GM08714 (cell line): ENCODE measurements around the gene POLR1A.

Experiments used
- H3K4me3 ChIP-seq: fragments of 200-500 bp; sonication (Bioruptor generic); 2 replicates; pipeline ENCODE4 v1.5.1; 2014; ENCODE audit warnings: mild to moderate bottlenecking, low read length, inconsistent platforms
- ZNF274 ChIP-seq: IDR thresholded peaks from 2 replicates; pipeline ENCODE4 v1.6.1; 2012; ENCODE audit warnings: mild to moderate bottlenecking, low read depth, low read length

Gene POLR1A

GRCh38 chr2:86105252-86105968, at the start of gene POLR1A:
Gene POLR1A, minus strand, starts transcription at chr2:86105886. Its CDS starts 110 bp downstream, at chr2:86105776.
- peak within 1 kb of the TSS; percentile 83 for H3K4me3 ChIP-seq
- no peak for TF ChIP-seq ZNF274

- H3K4me3 ChIP-seq = no peak overlapping the region
- TF ChIP-seq ZNF274 = no peak
Observed at GRCh38 chr2:86150502-86150901, 44.8 kb upstream of the POLR1A start.

GRCh38 chr2:86147793-86148192, 42.1 kb upstream of the POLR1A start:
- TF ChIP-seq ZNF274 = no peak
- H3K4me3 ChIP-seq = no peak overlapping the region

GRCh38 chr2:86143926-86144685, 38.4 kb upstream of the POLR1A start:
- TF ChIP-seq ZNF274 = no peak
- no peak overlapping the region for H3K4me3 ChIP-seq

- no peak for TF ChIP-seq ZNF274
- no peak overlapping the region for H3K4me3 ChIP-seq
Observed at GRCh38 chr2:86143307-86143706, 37.6 kb upstream of the POLR1A start.

GRCh38 chr2:86142436-86143257, 37.0 kb upstream of the POLR1A start:
- no peak overlapping the region for H3K4me3 ChIP-seq
- TF ChIP-seq ZNF274 = no peak

GRCh38 chr2:86140969-86141392, 35.3 kb upstream of the POLR1A start:
- TF ChIP-seq ZNF274 = no peak
- no peak overlapping the region for H3K4me3 ChIP-seq

- no peak overlapping the region for H3K4me3 ChIP-seq
- TF ChIP-seq ZNF274 = no peak
Observed at GRCh38 chr2:86139981-86140380, 34.3 kb upstream of the POLR1A start.

GRCh38 chr2:86138736-86139625, 33.3 kb upstream of the POLR1A start:
- TF ChIP-seq ZNF274 = no peak
- no peak overlapping the region for H3K4me3 ChIP-seq

- no peak for TF ChIP-seq ZNF274
- H3K4me3 ChIP-seq = no peak overlapping the region
Observed at GRCh38 chr2:86136141-86136540, 30.5 kb upstream of the POLR1A start.

- no peak overlapping the region for H3K4me3 ChIP-seq
- no peak for TF ChIP-seq ZNF274
Observed at GRCh38 chr2:86135653-86136052, 30.0 kb upstream of the POLR1A start.

- H3K4me3 ChIP-seq = no peak overlapping the region
- no peak for TF ChIP-seq ZNF274
Observed at GRCh38 chr2:86134709-86135108, 29.0 kb upstream of the POLR1A start.

GRCh38 chr2:86124683-86125082, 19.0 kb upstream of the POLR1A start:
- no peak overlapping the region for H3K4me3 ChIP-seq
- TF ChIP-seq ZNF274 = no peak
